Measurements from ENCODE around the gene SLTM. TPM values are rescaled to one million over a fixed set of nuclear protein-coding genes. Genes with fewer than 3 reads are reported as not detected.

Gene SLTM
- total and polyA plus RNA-seq, 7 experiments from 2014 or later: 56.3 to 166 (median 151) TPM

- no peak for DNase-seq
- intact Hi-C loops (cut with micrococcal nuclease): no loop called here
- no peaks in the 10 kb centered on the region for H3K9me3 ChIP-seq (ENCODE audit: control insufficient read depth in 2 of 3, low read length in 3 of 3)
- no peaks in the 10 kb centered on the region for H3K27me3 ChIP-seq (ENCODE audit: control insufficient read depth in 2 of 2, insufficient read depth in 2 of 2, low read length in 2 of 2)
- Mint-ChIP-seq H3K4me3 (no peak overlapping the region), H3K9me3 (no peaks in the 10 kb centered on the region), H3K4me1 (peaks cover 0 to 2% (median 0%) of the 10 kb centered on the region in 7 donors), H3K36me3 (peaks cover 0 to 1% (median 0%) of the 10 kb centered on the region in 5 donors), H3K27me3 (peaks cover 0 to 22% (median 0%) of the 10 kb centered on the region in 5 donors), H3K27ac (no peak overlapping the region)
- CTCF ChIA-PET: interaction anchor here (0.5 to 0.6 kb wide), 2 partner anchors 46 to 1896 kb away, joined by 3 to 4 read pairs; no protein-coding TSS in a partner anchor
- POLR2A ChIA-PET: no interaction called here
- H3K27ac ChIP-seq (ENCODE audit: low read depth, low read length): no peak overlapping the region
- no peak overlapping the region for H3K4me3 ChIP-seq (ENCODE audit: low read length)
- no peak for ATAC-seq
- no peaks in the 10 kb centered on the region for H3K36me3 ChIP-seq (ENCODE audit: control insufficient read depth in 2 of 3, insufficient read depth in 3 of 3, low read length in 3 of 3)
- no peaks in the 10 kb centered on the region for H3K4me1 ChIP-seq (ENCODE audit: control insufficient read depth in 2 of 2, insufficient read depth in 2 of 2, low read length in 2 of 2)
Measured at GRCh38 chr15:58967479-58967878, 34.0 kb upstream of the SLTM start.

- no peaks in the 10 kb centered on the region for H3K36me3 ChIP-seq (ENCODE audit: control insufficient read depth in 2 of 3, insufficient read depth in 3 of 3, low read length in 3 of 3)
- intact Hi-C loops (cut with micrococcal nuclease): no loop called here
- ATAC-seq (no peak), DNase-seq (no peak)
- no peak overlapping the region for H3K27ac ChIP-seq (ENCODE audit: low read depth, low read length)
- H3K4me1 Mint-ChIP-seq: peaks cover 0 to 2% (median 0%) of the 10 kb centered on the region in 7 donors
- no peak overlapping the region for H3K4me3 Mint-ChIP-seq
- H3K27ac Mint-ChIP-seq: no peak overlapping the region
- no peaks in the 10 kb centered on the region for H3K9me3 ChIP-seq (ENCODE audit: control insufficient read depth in 2 of 3, low read length in 3 of 3)
- H3K4me3 ChIP-seq (ENCODE audit: low read length): no peak overlapping the region
- CTCF ChIA-PET: no interaction called here
- peaks cover 0 to 20% (median 0%) of the 10 kb centered on the region in 5 donors for H3K27me3 Mint-ChIP-seq
- POLR2A ChIA-PET: no interaction called here
- no peaks in the 10 kb centered on the region for H3K27me3 ChIP-seq (ENCODE audit: control insufficient read depth in 2 of 2, insufficient read depth in 2 of 2, low read length in 2 of 2)
- H3K4me1 ChIP-seq (ENCODE audit: control insufficient read depth in 2 of 2, insufficient read depth in 2 of 2, low read length in 2 of 2): no peaks in the 10 kb centered on the region
- H3K9me3 Mint-ChIP-seq: no peaks in the 10 kb centered on the region
- no peaks in the 10 kb centered on the region for H3K36me3 Mint-ChIP-seq
Measured at GRCh38 chr15:58966698-58967097, 33.2 kb upstream of the SLTM start.

- Mint-ChIP-seq H3K36me3 (no peaks in the 10 kb centered on the region), H3K9me3 (no peaks in the 10 kb centered on the region), H3K4me1 (peaks cover 0 to 2% (median 0%) of the 10 kb centered on the region in 7 donors), H3K27ac (no peak overlapping the region), H3K4me3 (no peak overlapping the region), H3K27me3 (peaks cover 0 to 15% (median 0%) of the 10 kb centered on the region in 5 donors)
- Histone ChIP-seq H3K36me3 (ENCODE audit: control insufficient read depth in 2 of 3, insufficient read depth in 3 of 3, low read length in 3 of 3) (no peaks in the 10 kb centered on the region), H3K9me3 (ENCODE audit: control insufficient read depth in 2 of 3, low read length in 3 of 3) (no peaks in the 10 kb centered on the region), H3K27ac (ENCODE audit: low read depth, low read length) (no peak overlapping the region), H3K4me3 (ENCODE audit: low read length) (no peak overlapping the region), H3K27me3 (ENCODE audit: control insufficient read depth in 2 of 2, insufficient read depth in 2 of 2, low read length in 2 of 2) (peaks cover 0 to 3% of the 10 kb centered on the region in 2 donors), H3K4me1 (ENCODE audit: control insufficient read depth in 2 of 2, insufficient read depth in 2 of 2, low read length in 2 of 2) (no peaks in the 10 kb centered on the region)
- no peak for ATAC-seq
- CTCF ChIA-PET: interaction anchor here (0.8 to 1.2 kb wide), 2 partner anchors 8 to 9 kb away, joined by 3 read pairs; no protein-coding TSS in a partner anchor
- DNase-seq: no peak
- POLR2A ChIA-PET: no interaction called here
- intact Hi-C loops (cut with micrococcal nuclease): no loop called here
Measured at GRCh38 chr15:58962662-58963565, 29.4 kb upstream of the SLTM start.

- ChIA-PET CTCF (interaction anchor here (0.6 kb wide), 1 partner anchor 510 kb away, joined by 3 read pairs; no protein-coding TSS in a partner anchor), POLR2A (interaction anchor here (0.7 kb wide), 1 partner anchor 37 kb away, joined by 7 read pairs; no protein-coding TSS in a partner anchor)
- H3K4me1 Mint-ChIP-seq: peaks cover 0 to 6% (median 4%) of the 10 kb centered on the region in 7 donors
- Histone ChIP-seq H3K9me3 (ENCODE audit: control insufficient read depth in 2 of 3, low read length in 3 of 3) (no peaks in the 10 kb centered on the region), H3K27me3 (ENCODE audit: control insufficient read depth in 2 of 2, insufficient read depth in 2 of 2, low read length in 2 of 2) (peaks cover 0 to 3% of the 10 kb centered on the region in 2 donors), H3K4me3 (ENCODE audit: low read length) (no peak overlapping the region), H3K36me3 (ENCODE audit: control insufficient read depth in 2 of 3, insufficient read depth in 3 of 3, low read length in 3 of 3) (no peaks in the 10 kb centered on the region), H3K4me1 (ENCODE audit: control insufficient read depth in 2 of 2, insufficient read depth in 2 of 2, low read length in 2 of 2) (no peaks in the 10 kb centered on the region), H3K27ac (ENCODE audit: low read depth, low read length) (no peak overlapping the region)
- intact Hi-C loops (cut with micrococcal nuclease): no loop called here
- no peak overlapping the region for H3K4me3 Mint-ChIP-seq
- no peak for DNase-seq
- no peak overlapping the region for H3K27ac Mint-ChIP-seq
- no peak for ATAC-seq
- no peaks in the 10 kb centered on the region for H3K9me3 Mint-ChIP-seq
- H3K27me3 Mint-ChIP-seq: peaks cover 0 to 13% (median 0%) of the 10 kb centered on the region in 5 donors
- no peaks in the 10 kb centered on the region for H3K36me3 Mint-ChIP-seq
Measured at GRCh38 chr15:58962136-58962535, 28.7 kb upstream of the SLTM start.

- Mint-ChIP-seq H3K4me3 (no peak overlapping the region), H3K36me3 (no peaks in the 10 kb centered on the region), H3K27me3 (peaks cover 0 to 11% (median 0%) of the 10 kb centered on the region in 5 donors), H3K27ac (no peak overlapping the region), H3K9me3 (no peaks in the 10 kb centered on the region), H3K4me1 (peaks cover 0 to 5% (median 4%) of the 10 kb centered on the region in 7 donors)
- Histone ChIP-seq H3K36me3 (ENCODE audit: control insufficient read depth in 2 of 3, insufficient read depth in 3 of 3, low read length in 3 of 3) (no peaks in the 10 kb centered on the region), H3K27me3 (ENCODE audit: control insufficient read depth in 2 of 2, insufficient read depth in 2 of 2, low read length in 2 of 2) (peaks cover 0 to 3% of the 10 kb centered on the region in 2 donors), H3K4me3 (ENCODE audit: low read length) (no peak overlapping the region), H3K9me3 (ENCODE audit: control insufficient read depth in 2 of 3, low read length in 3 of 3) (no peaks in the 10 kb centered on the region), H3K4me1 (ENCODE audit: control insufficient read depth in 2 of 2, insufficient read depth in 2 of 2, low read length in 2 of 2) (no peaks in the 10 kb centered on the region), H3K27ac (ENCODE audit: low read depth, low read length) (no peak overlapping the region)
- POLR2A ChIA-PET: no interaction called here
- CTCF ChIA-PET: interaction anchor here (1.0 to 1.5 kb wide), 2 partner anchors 536 to 570 kb away, joined by 4 to 6 read pairs; no protein-coding TSS in a partner anchor
- no peak for DNase-seq
- intact Hi-C loops (cut with micrococcal nuclease): loop anchor here in 1 of 2 donors (10.0 kb wide), 1 partner anchor 566 kb away; no protein-coding TSS in a partner anchor
- ATAC-seq: no peak
Measured at GRCh38 chr15:58958811-58959210, 25.3 kb upstream of the SLTM start.

- H3K4me3 ChIP-seq (ENCODE audit: low read length): no peak overlapping the region
- DNase-seq (peak in 8 of 9 donors; percentile 37 to 69 (median 63)), ATAC-seq (peak; percentile 99)
- no peaks in the 10 kb centered on the region for H3K9me3 Mint-ChIP-seq
- peaks cover 0 to 11% (median 0%) of the 10 kb centered on the region in 5 donors for H3K27me3 Mint-ChIP-seq
- peaks cover 0 to 3% of the 10 kb centered on the region in 2 donors for H3K27me3 ChIP-seq (ENCODE audit: control insufficient read depth in 2 of 2, insufficient read depth in 2 of 2, low read length in 2 of 2)
- H3K36me3 ChIP-seq (ENCODE audit: control insufficient read depth in 2 of 3, insufficient read depth in 3 of 3, low read length in 3 of 3): no peaks in the 10 kb centered on the region
- H3K27ac ChIP-seq (ENCODE audit: low read depth, low read length): no peak overlapping the region
- intact Hi-C loops (cut with micrococcal nuclease): loop anchor here (1.0 to 10.0 kb wide), 8 partner anchors 23 to 731 kb away; no protein-coding TSS in a partner anchor
- H3K4me3 Mint-ChIP-seq: peak overlapping the region in 1 of 10 donors; percentile 39
- no peaks in the 10 kb centered on the region for H3K36me3 Mint-ChIP-seq
- H3K4me1 Mint-ChIP-seq: peaks cover 0 to 14% (median 8%) of the 10 kb centered on the region in 7 donors
- H3K4me1 ChIP-seq (ENCODE audit: control insufficient read depth in 2 of 2, insufficient read depth in 2 of 2, low read length in 2 of 2): no peaks in the 10 kb centered on the region
- CTCF ChIA-PET: interaction anchor here (0.7 to 1.7 kb wide), 7 partner anchors 26 to 576 kb away, joined by 3 to 5 read pairs (median 3); no protein-coding TSS in a partner anchor
- POLR2A ChIA-PET: no interaction called here
- no peaks in the 10 kb centered on the region for H3K9me3 ChIP-seq (ENCODE audit: control insufficient read depth in 2 of 3, low read length in 3 of 3)
- no peak overlapping the region for H3K27ac Mint-ChIP-seq
Measured at GRCh38 chr15:58957101-58957973, 23.9 kb upstream of the SLTM start.
